B cell (primary cell): ENCODE data around the gene LHX5. TPM values are rescaled to one million over a fixed set of nuclear protein-coding genes. Genes with fewer than 3 reads are reported as not detected.

ENCODE experiments used
- ATAC-seq: fragments of 200-7000 bp; cut with Tn5 transposase; one replicate; pipeline ENCODE4 v1.10.0; 2021; ENCODE audit warnings: low read depth, mild to moderate bottlenecking, moderate number of reproducible peaks, moderate library complexity
- CTCF ChIA-PET: fragments of 350-600 bp; sonication (Branson Sonifier 250); formaldehyde crosslinking; loops from one replicate; lab custom pipeline; 2021; ENCODE audit warnings: antibody characterized with exemption, inconsistent platforms; lab: Charles Lee
- POLR2A ChIA-PET: fragments of 350-600 bp; sonication (Branson Sonifier 250); formaldehyde crosslinking; loops from one replicate; lab custom pipeline; 2021; ENCODE audit warnings: antibody characterized with exemption; lab: Charles Lee
- DNase-seq: peaks from one replicate; pipeline ENCODE4 v3.0.0; 2013
- H2AFZ ChIP-seq: 2 replicates; pipeline ENCODE4 v1.6.1; 2012; ENCODE audit warnings: mild to moderate bottlenecking, low read depth, low read length; ENCODE audit not compliant: insufficient read depth, poor library complexity, severe bottlenecking
- H3K27ac ChIP-seq, 2 donors: 1 replicate in 1 of 2; 2 replicates in 1 of 2; pipeline ENCODE4 v1.5.1; 2012 to 2013; ENCODE audit warnings: low read length in 2 of 2, mild to moderate bottlenecking in 2 of 2, moderate library complexity in 1 of 2
- H3K27me3 ChIP-seq, 4 experiments: fragments of 200-600 bp in 1 of 4; sonication (generic) in 1 of 4; replicated peaks in 1 of 4; 1 replicate in 2 of 4; 2 replicates in 2 of 4; pipeline versions ENCODE4 v1.6.1 to v1.7.0; 2013 to 2016; ENCODE audit warnings: low read length in 3 of 4, mild to moderate bottlenecking in 2 of 4, mixed read lengths in 1 of 4, moderate library complexity in 1 of 4; ENCODE audit not compliant: insufficient read depth in 4 of 4, control insufficient read depth in 3 of 4; ENCODE audit errors: control extremely low read depth in 1 of 4
- H3K36me3 ChIP-seq, 2 experiments: replicated peaks in 1 of 2; 1 replicate in 1 of 2; 2 replicates in 1 of 2; pipeline versions ENCODE4 v1.6.1 to v1.7.1; 2013; ENCODE audit warnings: low read length in 1 of 2; ENCODE audit not compliant: insufficient read depth in 2 of 2, control insufficient read depth in 1 of 2; ENCODE audit errors: control extremely low read depth in 1 of 2, extremely low read depth in 1 of 2
- H3K4me1 ChIP-seq, 2 donors: fragments of 200-600 bp in 1 of 2; sonication (generic) in 1 of 2; 1 replicate in 1 of 2; 2 replicates in 1 of 2; pipeline versions ENCODE4 v1.5.1 to v1.6.1; 2013 to 2017; ENCODE audit warnings: low read length in 2 of 2; ENCODE audit not compliant: control insufficient read depth in 2 of 2, insufficient read depth in 2 of 2
- H3K4me2 ChIP-seq: replicated peaks from 2 replicates; pipeline ENCODE3; 2012; ENCODE audit warnings: mild to moderate bottlenecking, low read depth, low read length; ENCODE audit not compliant: poor library complexity, severe bottlenecking
- H3K4me3 ChIP-seq, 5 experiments: fragments of 200-600 bp in 1 of 5; sonication (generic) in 1 of 5; 1 replicate in 3 of 5; 2 replicates in 2 of 5; pipeline versions ENCODE4 v1.5.1 to v1.7.0; 2011 to 2016; ENCODE audit warnings: low read length in 4 of 5, mild to moderate bottlenecking in 4 of 5, low read depth in 2 of 5, control low read depth in 1 of 5, moderate library complexity in 1 of 5; ENCODE audit not compliant: insufficient read depth in 1 of 5; ENCODE audit errors: control extremely low read depth in 1 of 5, extremely low read depth in 1 of 5
- H3K79me2 ChIP-seq: fragments of 200-600 bp; sonication (generic); one replicate; pipeline ENCODE4 v1.6.0; 2016; ENCODE audit warnings: low read length; ENCODE audit not compliant: control insufficient read depth, insufficient read depth
- H3K9ac ChIP-seq: fragments of 200-600 bp; sonication (generic); 2 replicates; pipeline ENCODE4 v1.6.1; 2017; ENCODE audit warnings: mild to moderate bottlenecking, low read length, moderate library complexity
- H3K9me3 ChIP-seq, 3 donors: one replicate each; pipeline versions ENCODE4 v1.6.1 to v1.7.1; 2013; ENCODE audit warnings: low read length in 2 of 3; ENCODE audit not compliant: control insufficient read depth in 2 of 3, insufficient read depth in 1 of 3; ENCODE audit errors: control extremely low read depth in 1 of 3
- H4K20me1 ChIP-seq: 2 replicates; pipeline ENCODE4 v1.6.0; 2012; ENCODE audit warnings: mild to moderate bottlenecking, low read length; ENCODE audit not compliant: insufficient read depth, control insufficient read depth, poor library complexity, severe bottlenecking
- H3K27ac Mint-ChIP-seq: one replicate; pipeline ENCODE4 v1.8.0; 2021; ENCODE audit warnings: mixed read lengths
- H3K27me3 Mint-ChIP-seq: one replicate; pipeline ENCODE4 v1.8.0; 2021; ENCODE audit warnings: mixed read lengths
- H3K4me1 Mint-ChIP-seq: one replicate; pipeline ENCODE4 v1.8.0; 2021; ENCODE audit warnings: mixed read lengths
- H3K4me3 Mint-ChIP-seq: one replicate; pipeline ENCODE4 v1.8.0; 2021; ENCODE audit warnings: mixed read lengths
- H3K9me3 Mint-ChIP-seq: one replicate; pipeline ENCODE4 v1.8.0; 2022; ENCODE audit warnings: mixed read lengths; ENCODE audit not compliant: insufficient read depth
- CTCF ChIP-seq: fragments of 200-600 bp; IDR thresholded peaks from one replicate; pipeline ENCODE4 v1.8.0; 2022; ENCODE audit warnings: antibody characterized with exemption, mild to moderate bottlenecking
- EZH2 ChIP-seq: IDR thresholded peaks from 2 replicates; pipeline ENCODE4 v1.6.1; 2012; ENCODE audit warnings: borderline replicate concordance, low read depth, mild to moderate bottlenecking, moderate library complexity, low read length; ENCODE audit not compliant: insufficient read depth, poor library complexity, severe bottlenecking
- WGBS: methylation state at CpG from one replicate; pipeline ENCODE4 v1.1.5; 2013; ENCODE audit warnings: missing lambda C conversion rate; ENCODE audit not compliant: insufficient coverage; 5-methylcytosine and 5-hydroxymethylcytosine counted together
- intact Hi-C: fragments of 100-400 bp; cut with micrococcal nuclease; formaldehyde crosslinking; loops from one replicate; pipeline ENCODE4 v1.10.0; 2022
- polyA plus RNA-seq: library from polyadenylated mRNA; depleted of rRNA; stranded (reverse); fragments of >200 nt; gene quantifications from 2 replicates; pipeline ENCODE4 v1.2.3, GENCODE V29; 2012
- total RNA-seq, 2 donors: library from RNA; stranded (reverse); fragments of 120-200 nt in 1 of 2; gene quantifications; 1 replicate in 1 of 2; 2 replicates in 1 of 2; pipeline versions ENCODE4 v1.2.3 to v1.2.4, GENCODE V29; 2013 to 2022

The LHX5 gene
- total and polyA plus RNA-seq, 2 donors (not counting 1 experiment from before 2014, with no cell fraction given) = not detected

- ATAC-seq (no peak), DNase-seq (peak; percentile 45)
- Histone ChIP-seq H4K20me1 (no peaks in the 10 kb centered on the region), H3K36me3 (no peaks in the 10 kb centered on the region), H2AFZ (no peak overlapping the region), H3K9ac (no peak overlapping the region), H3K27me3 (peaks cover 0 to 84% (median 59%) of the 10 kb centered on the region in 4 experiments), H3K27ac (no peak overlapping the region), H3K4me2 (no peak overlapping the region), H3K4me1 (peaks cover 0 to 3% of the 10 kb centered on the region in 2 donors), H3K9me3 (peaks cover 0 to 30% (median 0%) of the 10 kb centered on the region in 3 donors), H3K79me2 (no peaks in the 10 kb centered on the region), H3K4me3 (no peak overlapping the region)
- peaks cover 5% of the 10 kb centered on the region for H3K4me1 Mint-ChIP-seq
- peaks cover 74% of the 10 kb centered on the region for H3K27me3 Mint-ChIP-seq
- POLR2A ChIA-PET = no interaction called here
- WGBS = 12% methylated on average over 45 of the region's 61 CpGs
- TF ChIP-seq CTCF = no peak
- no peak for TF ChIP-seq EZH2
- peaks cover 2% of the 10 kb centered on the region for H3K9me3 Mint-ChIP-seq
- no peak overlapping the region for H3K4me3 Mint-ChIP-seq
- intact Hi-C loops = no loop called here
- CTCF ChIA-PET = no interaction called here
- H3K27ac Mint-ChIP-seq = no peak overlapping the region
Observed at GRCh38 chr12:113479590-113480335, 8.1 kb upstream of the LHX5 start.

- no peak overlapping the region for H3K4me3 Mint-ChIP-seq
- Histone ChIP-seq H3K4me3 (no peak overlapping the region), H3K9me3 (peaks cover 0 to 30% (median 0%) of the 10 kb centered on the region in 3 donors), H2AFZ (no peak overlapping the region), H3K36me3 (no peaks in the 10 kb centered on the region), H3K4me1 (peaks cover 4 to 9% of the 10 kb centered on the region in 2 donors), H3K79me2 (no peaks in the 10 kb centered on the region), H3K27me3 (peaks cover 0 to 86% (median 63%) of the 10 kb centered on the region in 4 experiments), H3K27ac (no peak overlapping the region), H3K4me2 (no peak overlapping the region), H3K9ac (no peak overlapping the region), H4K20me1 (no peaks in the 10 kb centered on the region)
- H3K4me1 Mint-ChIP-seq = peaks cover 10% of the 10 kb centered on the region
- peaks cover 76% of the 10 kb centered on the region for H3K27me3 Mint-ChIP-seq
- peaks cover 2% of the 10 kb centered on the region for H3K9me3 Mint-ChIP-seq
- no peak for DNase-seq
- TF ChIP-seq CTCF = no peak
- TF ChIP-seq EZH2 = no peak
- intact Hi-C loops = no loop called here
- no peak overlapping the region for H3K27ac Mint-ChIP-seq
- ChIA-PET CTCF (no interaction called here), POLR2A (no interaction called here)
- ATAC-seq = no peak
- WGBS = 3% methylated on average over 4 of the region's 11 CpGs
Observed at GRCh38 chr12:113479216-113479589, 7.5 kb upstream of the LHX5 start.
